Epithelial cell of proximal tubule (primary cell): ENCODE measurements around the gene VIT. TPM values are rescaled to one million over a fixed set of nuclear protein-coding genes. Genes with fewer than 3 reads are reported as not detected.

ENCODE experiments used
- DNase-seq: peaks from one replicate; pipeline ENCODE4 v3.0.0-alpha.2; 2011; ENCODE audit warnings: low read depth
- H3K4me3 ChIP-seq: 2 replicates; pipeline ENCODE4 v1.5.1; 2011; ENCODE audit warnings: low read depth, mild to moderate bottlenecking, low read length
- CTCF ChIP-seq: conservative IDR thresholded peaks from 2 replicates; pipeline ENCODE4 v1.5.1; 2012; ENCODE audit warnings: low read depth, mild to moderate bottlenecking, low read length
- total RNA-seq: library from RNA; depleted of rRNA; stranded (reverse); fragments of >200 nt; gene quantifications from 2 replicates; pipeline ENCODE4 v1.2.3, GENCODE V29; 2015

VIT gene
- total RNA-seq, 1 donor from 2014 or later: not detected

- TF ChIP-seq CTCF: no peak
- H3K4me3 ChIP-seq: no peak overlapping the region
- DNase-seq: no peak
Observed at GRCh38 chr2:36800381-36800780, 103.9 kb downstream of the VIT start.

- DNase-seq: no peak
- no peak overlapping the region for H3K4me3 ChIP-seq
- no peak for TF ChIP-seq CTCF
Observed at GRCh38 chr2:36801088-36801487, 104.6 kb downstream of the VIT start.

GRCh38 chr2:36802952-36803351 lies 106.4 kb downstream of the VIT start:
- no peak for TF ChIP-seq CTCF
- no peak for DNase-seq

GRCh38 chr2:36805635-36806224 lies 109.2 kb downstream of the VIT start:
- no peak for DNase-seq
- TF ChIP-seq CTCF: no peak
- H3K4me3 ChIP-seq: no peak overlapping the region

More at GRCh38 chr2:36802952-36803351, 106.4 kb downstream of the VIT start:
- H3K4me3 ChIP-seq: no peak overlapping the region

- no peak for DNase-seq
- TF ChIP-seq CTCF: no peak
- H3K4me3 ChIP-seq: no peak overlapping the region
Observed at GRCh38 chr2:36807223-36807886, 110.8 kb downstream of the VIT start.

- H3K4me3 ChIP-seq: no peak overlapping the region
- TF ChIP-seq CTCF: no peak
- DNase-seq: no peak
Observed at GRCh38 chr2:36808386-36809068, 112.0 kb downstream of the VIT start.
